TTC549 (cell line): ENCODE results near the gene PTPRD.
A peak's percentile ranks its signal among the peaks of the same experiment; 100 is the strongest.

Experiments
- FAIRE-seq: peaks from 2 replicates; lab custom pipeline; 2012; peaks lifted over from hg19 to GRCh38; lab: Jason Lieb, UNC

PTPRD gene

DNA sequence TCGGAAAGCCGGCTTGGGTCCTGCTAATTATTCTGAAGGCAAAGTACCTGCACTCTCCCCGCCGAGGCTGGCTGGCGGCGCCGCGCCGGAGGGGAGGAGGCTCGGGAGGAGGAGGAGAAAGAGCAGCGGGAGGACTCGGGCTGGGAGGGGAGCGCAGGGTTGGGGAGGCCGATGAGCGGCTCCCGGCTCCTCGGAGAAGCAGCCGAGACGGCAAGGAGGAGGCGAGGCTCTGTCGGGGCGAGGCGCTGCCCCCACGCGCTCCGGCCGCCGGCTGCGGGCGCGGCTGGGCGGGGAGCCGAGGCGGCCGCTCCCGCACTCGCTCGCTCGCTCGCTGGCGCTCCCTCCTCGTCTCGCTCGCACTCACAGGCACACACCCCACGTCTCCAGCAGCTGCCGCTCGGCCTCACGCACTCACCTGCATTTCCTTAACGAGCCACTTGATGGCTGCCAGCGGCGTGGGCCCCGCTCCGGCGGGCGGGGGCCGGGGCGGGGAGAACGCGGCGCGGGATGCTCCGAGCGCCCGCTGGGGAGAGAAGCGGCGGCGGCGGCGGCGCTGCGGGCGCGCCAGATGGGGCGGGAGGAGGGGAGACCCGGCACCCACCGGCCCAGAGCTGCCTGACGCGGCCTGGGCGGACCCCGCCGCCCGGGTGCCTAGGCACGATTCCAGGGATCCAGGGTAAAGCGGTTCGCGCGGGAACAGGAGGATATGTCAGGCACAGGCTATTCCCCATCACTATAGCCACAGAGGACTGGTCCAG, at the start of gene PTPRD:
Gene PTPRD, minus strand, starts transcription at position 362 of the 758 bp plus-strand sequence.
- no peak for FAIRE-seq

DNA sequence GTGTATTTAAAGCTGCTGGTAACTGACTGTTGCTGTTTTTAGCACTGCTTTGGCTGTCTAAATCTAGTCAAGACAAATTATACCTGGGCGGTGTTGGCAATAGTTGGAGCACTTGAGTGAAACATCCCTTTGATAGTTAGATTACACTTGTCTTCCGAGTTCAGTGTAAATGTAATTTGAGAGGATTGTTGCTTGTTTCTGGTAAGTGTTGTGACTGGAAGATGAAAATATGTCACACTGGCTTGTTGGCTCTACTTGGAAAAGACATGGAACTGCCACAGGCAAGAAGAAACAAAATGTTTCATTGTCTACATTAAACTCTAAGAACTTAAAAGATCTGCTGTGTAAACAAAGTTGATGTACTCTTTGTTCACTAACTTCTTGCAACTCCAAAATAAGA, 49.2 kb upstream of the PTPRD start:
- no peak for FAIRE-seq

DNA sequence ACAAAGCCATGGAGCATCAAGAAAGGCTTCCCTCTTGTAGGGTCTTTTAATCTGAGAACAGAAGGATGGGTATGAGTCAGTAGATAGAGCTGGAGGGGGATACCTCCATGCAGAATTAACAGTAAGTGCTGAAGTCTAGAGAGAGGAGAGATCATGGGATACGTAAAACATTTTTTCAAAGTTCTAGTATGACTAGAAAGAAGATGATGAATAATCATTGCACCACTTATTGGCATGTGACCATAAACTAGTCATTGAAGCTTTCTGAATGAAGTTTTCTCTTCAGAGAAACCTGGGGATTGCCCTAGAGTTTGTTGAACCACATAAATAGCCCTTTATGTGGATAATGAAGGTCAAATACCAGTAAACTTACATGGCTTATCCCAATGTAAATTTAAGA, 48.6 kb upstream of the PTPRD start:
- FAIRE-seq, result no peak

DNA sequence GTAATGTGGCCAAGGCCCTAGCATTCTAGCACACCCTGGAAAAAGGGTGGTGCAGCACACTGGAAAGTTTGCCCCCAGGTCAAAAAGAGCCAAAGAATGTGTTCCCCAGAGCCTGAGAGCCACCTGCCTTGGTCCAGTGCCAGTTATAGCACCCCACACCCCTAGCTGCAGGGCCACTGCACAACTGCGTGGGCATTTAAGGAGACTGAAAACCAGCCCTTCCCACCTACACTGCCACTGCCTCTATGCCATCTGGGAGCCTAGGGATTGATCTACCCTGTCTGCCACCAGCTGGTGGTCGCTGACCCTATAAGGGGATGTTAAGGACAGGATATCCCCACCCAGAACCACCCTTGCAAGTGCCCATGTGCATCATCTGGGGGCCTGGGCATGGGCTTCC, 38.2 kb upstream of the PTPRD start:
- no peak for FAIRE-seq

DNA sequence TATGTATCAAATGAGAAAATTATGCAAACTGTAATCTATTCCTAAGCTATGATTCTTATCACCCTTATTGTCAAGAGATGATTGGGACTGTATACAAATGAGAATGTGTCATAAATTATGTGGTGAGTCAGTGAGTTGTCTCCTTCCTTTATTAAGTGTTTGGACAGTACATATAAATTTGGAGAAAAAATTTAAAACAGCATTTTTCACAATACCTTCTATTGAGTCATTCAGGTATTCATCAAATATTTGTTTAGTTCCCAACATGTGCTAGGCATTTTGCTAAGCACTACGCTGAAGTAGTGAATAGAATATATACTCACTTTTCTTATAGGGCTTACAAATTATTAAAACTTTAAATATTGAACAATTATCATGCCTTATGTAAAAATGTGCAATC, 36.3 kb upstream of the PTPRD start:
- FAIRE-seq, result no peak

DNA sequence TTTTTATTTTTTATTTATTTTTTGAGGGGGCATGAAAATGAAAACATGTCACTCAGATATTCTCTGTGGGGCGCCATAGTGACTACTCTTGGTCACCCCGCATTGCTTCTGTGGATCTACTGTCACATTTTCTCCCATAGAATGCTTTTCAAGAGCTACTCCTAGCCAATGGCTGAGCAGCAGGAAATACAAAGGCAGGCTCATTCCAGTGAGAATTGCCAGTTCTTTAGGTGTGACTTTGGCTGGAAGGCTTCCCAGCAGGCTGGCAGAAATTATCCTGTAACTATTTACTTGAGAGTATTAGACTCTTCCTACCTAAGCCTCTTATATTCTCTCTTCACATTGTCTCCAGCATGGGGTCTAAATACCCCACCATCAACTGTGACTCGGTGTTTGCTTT, 21.0 kb upstream of the PTPRD start:
- no peak for FAIRE-seq

DNA sequence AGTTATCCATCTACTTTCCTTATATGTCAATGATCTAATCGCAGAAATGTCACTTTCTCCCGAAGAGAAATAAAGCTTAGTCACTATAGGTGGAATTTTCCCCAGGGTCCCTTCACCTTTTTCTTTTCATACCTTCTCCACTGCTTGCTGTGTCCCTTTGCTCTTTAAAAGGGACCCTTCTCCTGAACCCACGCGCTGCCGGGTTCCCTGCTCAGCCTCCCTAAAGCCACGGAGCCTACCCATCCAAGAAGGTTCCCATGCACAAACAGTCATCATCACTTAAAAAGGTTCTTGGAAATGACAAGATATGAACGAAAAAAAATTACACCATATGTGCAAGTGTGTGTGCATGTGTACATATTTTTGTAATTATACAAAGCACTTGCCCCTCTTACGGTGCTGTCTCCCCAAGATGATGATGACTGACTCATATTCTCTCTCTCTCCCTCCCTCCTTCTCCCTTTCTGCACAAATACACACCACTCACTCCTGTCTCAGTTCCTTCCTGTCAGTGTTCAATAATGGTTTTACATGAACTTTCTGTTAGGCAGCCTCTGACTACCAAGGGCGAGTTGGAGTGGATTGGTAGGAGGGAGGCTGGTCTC, 1.5 kb upstream of the PTPRD start:
- no peak for FAIRE-seq

DNA sequence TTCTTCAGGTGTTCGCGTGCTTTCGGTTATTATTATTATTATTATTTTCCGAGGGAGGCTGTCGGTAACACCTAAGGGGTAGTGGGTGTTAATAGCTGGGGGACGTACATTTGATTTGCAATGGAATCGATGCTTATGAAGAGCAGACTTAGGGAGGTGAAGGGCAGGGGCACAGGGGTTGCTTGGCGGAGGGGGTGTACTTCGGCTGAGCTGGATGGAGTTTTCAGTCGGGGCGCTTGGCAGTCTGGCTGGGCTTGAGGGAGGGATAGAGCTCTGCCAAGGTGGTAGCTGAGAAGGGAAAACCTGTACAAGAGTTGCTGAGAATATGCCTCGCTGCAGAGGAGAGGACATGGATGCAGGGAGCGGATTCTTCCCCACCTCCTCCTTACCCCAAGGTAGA, 617 bp upstream of the PTPRD start:
- FAIRE-seq, result no peak

DNA sequence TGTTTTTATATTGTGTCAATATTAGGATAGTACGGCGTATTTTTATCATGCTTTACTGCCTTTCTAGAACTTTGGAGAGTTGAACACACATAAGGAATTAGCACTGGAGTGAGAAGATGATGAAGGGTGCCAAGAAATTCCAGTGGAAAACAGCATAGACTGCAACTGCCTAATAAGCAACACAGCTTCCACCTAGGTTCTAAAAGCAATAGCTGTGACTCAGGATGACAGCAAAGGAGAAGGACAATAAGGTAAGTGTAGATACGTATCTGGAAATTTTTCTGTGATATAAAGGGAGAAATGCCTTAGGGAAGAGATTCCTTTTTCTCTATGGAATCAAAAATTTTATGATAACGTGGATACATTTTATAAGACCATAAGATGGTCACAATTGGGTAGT, 7.4 kb downstream of the PTPRD start:
- no peak for FAIRE-seq

DNA sequence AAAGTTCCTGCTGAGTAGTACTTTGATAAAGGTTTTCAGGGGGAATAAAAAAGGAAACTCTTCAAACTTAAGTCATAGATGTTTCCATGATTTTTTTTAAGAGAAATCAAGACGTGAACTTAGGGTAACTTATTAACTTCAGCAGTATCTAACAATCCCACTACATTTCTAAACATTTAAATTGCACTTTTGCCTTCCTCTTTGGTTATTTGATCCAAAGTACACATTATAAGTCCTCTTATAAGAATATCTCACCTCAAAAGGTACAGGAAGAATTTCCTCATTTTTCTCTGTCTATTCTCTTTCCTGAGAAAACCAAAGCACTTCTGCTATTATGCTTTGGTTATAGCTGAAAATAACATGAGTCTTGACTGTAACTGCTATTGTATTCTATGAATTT, 7.9 kb downstream of the PTPRD start:
- FAIRE-seq, result no peak

DNA sequence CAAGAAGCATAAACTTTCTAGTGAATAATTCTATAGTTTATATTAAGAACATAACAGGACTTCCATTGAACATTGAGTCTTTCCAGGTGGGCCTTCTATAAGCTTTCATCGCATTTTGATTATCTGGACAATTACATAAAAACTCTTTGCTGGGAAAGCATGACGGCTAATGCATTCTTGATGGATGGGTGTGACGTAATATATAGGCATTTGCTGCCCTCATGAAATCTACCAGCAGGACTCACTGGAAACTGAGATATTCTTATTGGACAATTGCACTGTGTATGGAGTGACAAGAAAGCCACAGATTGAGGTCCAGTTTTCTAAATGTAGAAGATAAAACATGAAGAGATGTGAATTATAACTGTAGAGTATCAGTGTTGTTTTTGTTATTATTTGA, 15.0 kb downstream of the PTPRD start:
- no peak for FAIRE-seq

DNA sequence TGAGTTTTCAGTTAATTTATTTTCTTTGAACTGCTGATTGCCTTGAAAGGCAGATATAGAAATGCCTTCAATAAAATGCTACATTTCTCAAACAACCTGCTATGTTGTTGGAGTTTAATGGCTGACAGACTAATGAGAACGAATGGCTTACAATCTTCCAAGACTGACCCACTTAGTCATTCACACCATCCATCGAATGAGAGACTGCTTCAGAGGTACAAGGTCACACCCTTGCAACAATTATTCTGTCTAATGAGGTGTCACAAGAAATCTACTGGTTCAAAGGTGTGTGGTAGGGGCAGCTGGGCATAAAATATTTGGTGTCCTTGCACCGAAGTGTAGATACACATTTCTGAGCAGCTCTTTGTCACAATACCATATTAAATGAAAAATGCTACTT, 18.3 kb downstream of the PTPRD start:
- FAIRE-seq, result no peak

DNA sequence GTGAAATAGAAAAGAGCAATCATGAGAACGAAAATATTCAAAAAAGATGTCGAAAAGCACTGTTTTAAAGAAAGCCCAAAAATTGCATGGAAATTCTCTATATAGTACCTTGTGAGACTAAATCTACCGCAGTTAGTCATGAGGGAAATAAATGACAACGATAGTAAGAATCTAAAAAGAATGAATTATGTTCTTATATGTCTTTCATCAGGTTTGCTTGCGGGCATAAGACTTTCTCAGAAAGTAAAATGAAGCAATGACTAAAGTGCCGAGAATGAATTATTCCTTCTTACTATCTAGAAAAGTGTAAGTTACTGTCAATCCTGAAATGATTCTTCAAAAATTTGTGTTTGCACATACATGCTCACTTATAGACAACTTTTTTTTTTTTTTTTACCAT, 26.4 kb downstream of the PTPRD start:
- no peak for FAIRE-seq

DNA sequence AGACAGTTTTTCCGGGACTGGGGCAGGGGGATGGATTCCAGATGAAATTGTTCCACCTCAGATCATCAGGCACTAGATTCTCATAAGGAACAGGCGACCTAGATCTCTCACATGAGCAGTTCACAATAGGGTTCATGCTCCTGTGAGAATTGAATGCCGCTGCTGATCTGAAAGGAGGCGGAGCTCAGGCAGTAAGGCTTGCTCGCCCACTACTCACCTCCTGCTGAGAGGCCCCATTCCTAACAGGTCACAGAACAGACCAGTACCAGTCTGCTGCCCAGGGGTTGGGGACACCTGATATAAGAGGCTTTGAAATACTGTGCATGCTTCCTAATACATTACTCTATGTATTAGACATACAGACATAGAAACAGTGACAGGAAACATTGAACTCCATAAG, 41.1 kb downstream of the PTPRD start:
- FAIRE-seq, result no peak

DNA sequence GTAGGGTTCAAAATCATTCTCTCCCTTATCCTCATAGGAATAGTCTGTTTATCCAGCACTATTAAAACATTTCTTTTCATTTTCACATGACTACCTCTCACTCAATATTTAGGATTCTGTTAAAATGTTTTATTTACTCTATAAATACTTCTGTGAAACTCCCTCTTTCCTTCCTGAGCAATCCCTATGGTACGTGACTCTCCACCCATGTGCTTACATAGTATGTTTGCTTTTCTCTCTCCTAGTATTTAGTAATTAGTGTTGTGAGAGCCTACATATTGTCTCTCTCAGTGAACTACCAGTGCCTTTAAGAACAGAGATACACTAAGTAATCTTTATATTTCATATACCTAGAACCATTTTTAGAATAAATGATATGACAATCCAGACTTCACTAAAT, 46.0 kb downstream of the PTPRD start:
- FAIRE-seq, result no peak

DNA sequence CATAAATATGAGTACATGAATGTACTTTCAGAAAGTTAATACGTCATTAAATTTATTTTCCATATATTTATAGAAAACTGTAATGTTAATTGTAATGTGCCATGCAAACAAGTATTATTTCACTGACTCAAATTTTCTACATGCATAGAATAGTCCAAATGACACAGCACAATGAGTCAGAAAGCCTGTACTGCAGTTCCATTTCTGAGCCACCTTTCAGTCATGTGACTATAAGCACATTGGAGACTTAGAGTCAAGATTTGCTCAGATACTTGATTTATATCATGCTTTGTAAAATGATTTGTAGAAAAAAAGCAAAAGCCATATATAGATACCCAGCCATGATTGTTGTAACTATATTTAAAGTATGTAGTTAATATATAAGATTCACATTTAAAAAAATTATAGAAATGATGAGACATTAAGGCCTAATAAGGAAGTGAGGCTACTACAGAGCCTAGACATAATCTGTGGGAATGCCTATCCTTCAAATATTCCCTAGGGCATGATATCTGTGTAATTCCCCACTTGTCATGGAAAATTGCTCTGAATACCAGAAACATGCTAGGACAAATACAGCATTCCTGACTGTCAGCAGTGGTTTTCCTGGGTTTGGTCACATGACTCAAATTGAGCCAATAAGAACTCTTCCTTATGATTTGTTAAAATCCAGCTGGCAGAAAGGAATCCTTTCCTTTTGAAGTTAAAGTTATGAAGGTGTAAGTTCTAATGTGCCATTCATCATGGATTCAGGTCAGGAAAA, 50.0 kb downstream of the PTPRD start:
- FAIRE-seq, result no peak

DNA sequence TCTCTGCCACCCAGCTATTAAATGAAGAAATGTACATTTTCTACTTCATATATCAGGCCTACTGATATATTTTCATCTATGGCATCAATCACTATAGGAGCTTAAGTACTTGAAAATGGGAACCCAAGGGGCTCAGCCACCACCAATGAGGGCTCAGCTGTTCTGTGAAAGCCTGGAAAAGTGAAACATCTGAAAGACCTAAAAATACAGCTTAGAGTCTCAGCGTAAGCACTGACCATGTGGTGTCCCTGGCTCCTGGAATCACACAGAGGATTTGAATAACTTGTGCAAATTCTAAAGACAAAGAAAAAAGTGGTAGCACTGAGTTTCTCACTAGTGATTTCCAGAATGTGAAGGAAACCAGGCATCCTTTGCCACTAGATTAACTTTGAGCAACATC, 64.5 kb downstream of the PTPRD start:
- FAIRE-seq, result no peak

DNA sequence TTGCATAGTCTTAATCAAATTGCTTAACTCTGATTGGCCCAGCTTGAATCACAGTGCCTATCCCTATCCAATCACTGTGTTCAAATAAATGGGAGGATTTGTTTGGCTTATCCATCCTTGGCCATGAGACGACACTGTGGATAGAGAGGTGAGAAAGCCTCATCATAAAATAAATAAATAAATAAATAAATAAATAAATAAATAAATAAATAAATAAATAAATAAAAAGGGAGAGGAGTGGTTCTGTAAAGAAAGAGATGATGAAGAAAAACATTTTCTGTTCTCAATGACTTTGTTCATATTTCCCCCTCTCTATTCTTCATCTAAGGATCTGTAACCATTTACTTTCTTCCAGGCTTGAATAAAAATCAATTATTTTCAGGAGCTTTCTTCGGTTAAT, 74.7 kb downstream of the PTPRD start:
- FAIRE-seq, result no peak

DNA sequence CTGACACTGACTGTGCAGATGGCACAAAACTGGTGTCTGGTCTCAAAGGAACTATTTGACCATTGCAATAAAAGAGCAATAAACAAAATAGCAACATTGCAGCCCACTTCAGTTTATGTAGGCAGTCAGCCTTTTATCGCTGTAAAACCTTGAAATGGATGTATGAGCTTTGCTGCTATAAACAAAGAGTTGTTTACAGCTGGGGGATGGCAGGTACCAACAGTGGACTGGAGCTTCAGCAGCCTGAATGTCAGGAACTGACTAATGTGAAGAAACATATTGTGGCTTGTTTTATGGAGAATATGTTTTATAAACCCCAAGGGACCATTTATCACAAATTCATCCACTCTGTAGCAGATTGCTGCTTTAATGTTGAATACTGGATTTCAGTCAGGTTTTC, 78.0 kb downstream of the PTPRD start:
- FAIRE-seq, result no peak

DNA sequence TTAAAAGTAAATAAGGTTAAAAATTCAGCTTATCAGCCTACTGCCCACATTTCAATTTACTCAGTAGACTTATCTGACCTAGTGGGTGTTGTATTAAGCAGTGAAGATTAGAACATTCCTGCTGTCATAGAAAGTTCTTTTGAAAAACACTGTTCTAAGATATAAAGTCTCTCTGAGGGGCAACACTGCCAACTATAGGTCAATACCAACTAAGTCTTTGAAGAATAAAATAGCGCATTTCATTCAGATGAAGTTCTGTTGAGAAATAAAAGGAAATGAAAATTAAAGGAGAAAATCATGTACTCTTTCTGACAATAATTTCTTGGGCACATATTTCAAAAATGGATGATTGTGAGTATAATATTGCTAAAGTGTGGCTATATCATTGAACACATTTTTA, 86.8 kb downstream of the PTPRD start:
- no peak for FAIRE-seq

DNA sequence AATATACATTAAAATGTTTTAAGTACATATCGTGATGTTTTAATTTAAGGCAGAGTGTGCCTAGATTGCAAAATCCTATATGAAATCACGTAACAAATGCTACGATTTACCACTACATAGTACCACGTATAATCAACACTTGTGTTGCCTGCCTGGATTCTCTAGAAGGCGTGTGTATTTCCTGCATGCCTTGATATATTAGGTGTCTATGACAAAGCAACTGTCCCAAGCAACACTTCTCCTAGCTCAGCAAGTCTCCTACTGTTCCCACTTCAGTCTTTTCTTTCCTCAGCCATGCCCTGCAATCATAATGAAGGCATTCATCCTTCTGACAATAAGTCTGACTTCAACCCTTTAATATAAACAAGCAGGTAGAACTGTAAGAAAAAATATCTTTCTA, 89.6 kb downstream of the PTPRD start:
- no peak for FAIRE-seq

DNA sequence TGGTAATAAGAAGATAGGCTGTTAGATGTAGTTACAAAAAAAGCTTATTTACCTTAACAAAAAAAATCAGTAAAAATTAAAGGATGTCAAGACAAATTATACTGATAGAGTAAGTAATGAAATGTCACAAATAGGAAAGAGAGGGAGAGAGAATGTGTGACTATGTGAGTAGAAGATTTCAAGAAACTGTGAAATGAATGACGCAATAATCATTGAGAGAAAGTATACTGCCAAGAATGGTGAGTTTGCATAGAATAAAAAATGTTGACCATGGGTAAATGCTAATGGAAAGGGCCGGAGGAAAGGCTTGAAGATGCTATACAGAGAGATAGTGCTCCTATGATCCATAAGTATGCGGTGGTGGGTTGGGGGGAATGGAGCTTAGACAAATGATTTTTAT, 100.7 kb downstream of the PTPRD start:
- FAIRE-seq, result no peak

DNA sequence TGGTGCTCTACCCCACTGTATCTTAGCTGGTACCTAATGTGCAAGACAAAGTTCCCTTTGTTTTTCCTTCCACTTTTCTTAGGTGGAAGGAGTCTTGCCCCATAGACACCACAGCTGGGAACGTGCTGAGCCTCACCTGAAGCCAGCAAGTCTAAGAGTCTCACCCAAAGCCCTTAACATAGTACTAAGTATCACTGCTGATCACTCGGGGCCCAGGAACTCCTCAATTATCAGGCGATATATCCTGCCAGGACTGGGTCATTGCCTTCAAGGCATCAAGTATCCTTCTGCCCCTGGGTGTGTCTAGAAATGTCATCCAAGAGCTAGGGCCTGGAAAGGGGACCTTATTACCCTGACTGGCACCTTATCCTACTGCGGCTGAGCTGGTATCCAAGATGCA, 123.9 kb downstream of the PTPRD start:
- no peak for FAIRE-seq

DNA sequence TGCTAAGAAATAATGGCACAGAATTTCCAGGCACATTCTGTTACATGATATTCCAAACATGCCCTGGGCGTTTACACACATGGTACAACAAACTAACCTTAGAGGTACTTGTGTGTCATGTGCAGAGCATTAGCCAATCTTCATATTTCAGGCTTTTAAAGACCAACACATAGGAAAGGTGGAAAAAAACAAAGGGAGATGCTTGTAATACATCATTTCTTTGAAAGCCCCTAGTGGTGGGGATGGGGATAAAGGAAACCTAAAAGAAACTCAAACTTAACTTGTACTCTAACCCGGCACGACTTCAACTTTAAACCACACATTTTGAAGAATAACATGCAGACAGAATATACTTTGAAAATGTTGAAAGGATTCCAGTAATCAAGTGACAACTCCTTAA, 133.6 kb downstream of the PTPRD start:
- FAIRE-seq, result peak; percentile 15
